GM18951 (cell line): ENCODE measurements around the gene FCRL4.
"Not testable (repeated sequence)": the region's sequence is repeated elsewhere in the genome, so short reads cannot be mapped to it uniquely, and the experiment has no call there.

ENCODE experiments used
- POLR2A ChIP-seq: IDR thresholded peaks from 4 replicates; pipeline ENCODE4 v1.6.1; 2011; ENCODE audit warnings: mild to moderate bottlenecking; ENCODE audit not compliant: insufficient read length, insufficient read depth; ENCODE audit errors: extremely low read depth
- in situ Hi-C: fragments of 300-500 bp; cut with MboI; formaldehyde crosslinking; loops from one replicate; pipeline ENCODE4 v1.12.0; 2022; ENCODE audit warnings: low sequenced_read_pairs, mixed read lengths, inconsistent platforms; ENCODE audit not compliant: unreplicated experiment

Gene FCRL4

DNA sequence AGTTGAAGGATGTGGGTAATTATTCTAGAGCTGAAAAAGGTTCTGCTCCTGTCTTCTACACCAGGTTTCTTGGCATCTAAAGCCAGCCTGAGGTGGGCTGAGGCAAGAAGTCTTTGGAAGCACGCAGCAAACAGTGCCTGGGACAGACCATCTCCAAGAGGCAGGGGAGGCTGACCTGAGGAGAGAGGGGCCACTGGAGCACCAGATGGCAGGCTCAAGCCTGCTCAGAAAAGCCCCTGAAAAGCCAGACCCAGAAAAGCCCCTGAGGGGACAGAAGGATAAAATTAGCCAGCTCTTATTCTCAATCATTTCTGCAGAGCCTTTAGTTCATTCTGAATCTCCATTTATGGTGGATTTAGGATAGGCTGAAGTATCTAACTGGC lies 17.1 kb downstream of the FCRL4 start:
- no peak for TF ChIP-seq POLR2A
- in situ Hi-C loops = no loop called here

DNA sequence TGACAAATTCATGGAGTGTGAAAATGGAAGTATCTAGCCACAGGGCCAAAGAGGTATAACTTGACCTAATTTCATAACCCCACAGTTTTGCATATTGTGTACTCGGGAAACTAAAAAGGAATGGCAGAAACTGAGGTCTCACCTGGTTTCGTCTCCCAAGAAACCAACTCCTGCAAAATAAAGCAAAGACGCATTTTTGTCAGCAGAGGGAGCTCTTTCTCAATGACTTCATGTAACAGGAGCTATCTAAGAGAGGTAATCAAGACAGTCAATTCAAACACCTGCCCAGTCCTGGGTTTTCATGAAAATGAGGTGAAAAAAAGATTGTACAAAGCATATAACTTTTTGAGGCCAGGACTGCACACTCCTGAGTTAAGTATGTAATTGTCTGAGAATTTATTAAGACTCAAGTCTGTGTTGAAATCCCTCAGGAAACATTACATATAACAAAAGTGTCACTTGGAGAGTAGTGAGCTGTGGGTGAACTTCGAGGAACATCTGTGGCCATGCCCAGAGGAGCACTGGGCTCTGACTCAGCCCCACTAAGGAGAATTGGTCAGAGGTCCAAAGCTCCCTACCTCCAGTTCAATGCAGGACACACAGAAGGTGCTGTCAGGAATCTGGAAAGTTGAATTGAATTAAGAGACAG lies 17.6 kb downstream of the FCRL4 start:
- no peak for TF ChIP-seq POLR2A
- in situ Hi-C loops = no loop called here

DNA sequence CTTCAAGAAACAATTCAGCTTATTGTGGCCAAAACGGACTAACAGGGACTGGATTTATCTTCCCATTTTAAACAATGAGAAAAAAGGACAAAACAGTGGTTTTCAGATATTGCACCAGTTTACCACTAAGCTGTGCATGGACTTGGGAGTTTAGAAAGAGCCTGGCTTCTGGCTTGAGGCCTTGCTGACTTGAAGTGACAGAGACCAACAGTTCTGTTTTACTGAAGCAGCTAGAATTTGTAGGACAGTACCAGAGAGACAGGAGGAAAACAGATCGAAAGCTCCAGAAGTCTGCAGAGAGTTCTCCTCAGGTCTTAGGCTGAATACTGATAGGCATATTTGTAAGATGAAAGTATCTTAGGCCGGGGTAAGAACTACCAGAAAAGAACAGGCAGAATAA lies 20.5 kb downstream of the FCRL4 start:
- in situ Hi-C loops = no loop called here
- no peak for TF ChIP-seq POLR2A

DNA sequence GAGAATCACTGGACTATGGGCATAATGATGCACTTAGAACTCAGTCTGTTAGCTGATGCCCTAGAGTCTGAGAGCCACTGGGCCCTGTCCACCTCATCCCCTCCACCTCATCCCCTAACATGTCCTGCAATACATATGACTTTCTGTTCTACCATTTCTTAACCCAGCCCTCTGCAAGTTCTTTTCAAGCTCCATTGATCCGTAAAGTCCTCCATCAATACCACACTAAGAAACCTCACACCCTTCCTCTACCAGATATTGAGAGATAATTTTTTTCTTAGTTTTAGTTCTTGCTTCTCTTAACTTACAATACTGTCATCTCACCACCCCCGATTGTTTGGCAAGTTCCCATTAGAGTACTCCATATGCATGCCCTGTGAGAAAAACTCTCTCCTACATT lies 22.1 kb downstream of the FCRL4 start:
- in situ Hi-C loops = no loop called here
- TF ChIP-seq POLR2A = no peak

DNA sequence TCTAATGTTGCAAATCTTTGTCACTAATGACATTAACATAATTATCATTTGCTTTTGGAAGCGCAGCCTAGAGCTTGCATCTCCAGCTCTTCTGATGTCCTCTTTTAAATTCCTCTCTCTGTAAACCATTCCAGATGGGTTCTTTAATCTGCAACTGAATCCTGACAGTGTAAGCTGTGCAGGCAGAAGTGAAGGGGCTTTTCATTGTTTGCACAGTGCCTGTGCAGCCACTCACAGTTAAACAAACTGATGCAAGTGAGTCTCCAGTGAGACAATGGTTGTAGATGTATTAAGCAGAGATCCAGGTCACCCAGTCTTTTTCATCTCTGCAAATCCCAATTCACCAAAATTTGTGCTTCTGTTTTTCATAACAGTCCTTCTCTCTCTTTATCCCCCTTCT lies 23.0 kb downstream of the FCRL4 start:
- in situ Hi-C loops = no loop called here
- TF ChIP-seq POLR2A = no peak

DNA sequence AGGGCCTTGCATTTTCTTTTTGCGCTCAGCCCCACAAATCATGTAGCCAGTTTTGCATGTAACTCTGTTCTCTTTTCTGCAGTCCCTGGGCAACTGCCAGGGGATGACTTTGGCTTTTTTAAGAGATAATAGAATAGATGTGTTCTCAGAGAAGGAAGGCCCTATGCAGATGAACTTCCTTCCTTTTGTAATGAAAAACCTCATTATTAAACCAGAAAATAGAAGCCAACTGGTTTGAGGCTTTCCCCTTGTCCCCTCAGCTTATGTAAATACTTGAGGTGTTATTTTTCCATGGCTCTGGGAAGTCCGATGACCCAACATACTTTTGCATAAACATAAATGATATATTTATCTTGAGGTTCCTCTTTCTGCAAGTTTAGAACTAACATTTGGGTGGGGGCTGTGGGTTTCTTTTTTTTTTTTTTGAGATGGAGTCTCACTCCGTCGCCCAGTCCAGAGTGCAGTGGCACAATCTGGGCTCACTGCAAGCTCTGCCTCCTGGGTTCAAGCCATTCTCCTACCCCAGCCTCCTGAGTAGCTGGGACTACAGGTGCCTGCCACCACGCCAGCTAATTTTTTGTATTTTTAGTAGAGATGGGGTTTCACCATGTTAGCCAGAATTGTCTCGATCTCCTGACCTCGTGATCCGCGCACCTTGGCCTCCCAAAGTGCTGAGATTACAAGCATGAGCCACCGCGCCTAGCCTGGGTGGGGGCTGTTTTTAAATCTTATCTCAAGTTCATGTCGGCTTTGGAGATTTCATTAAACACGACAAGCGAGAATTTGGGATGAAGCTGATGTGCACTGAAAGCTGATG lies 31.2 kb downstream of the FCRL4 start:
- TF ChIP-seq POLR2A = no peak
- in situ Hi-C loops = no loop called here

DNA sequence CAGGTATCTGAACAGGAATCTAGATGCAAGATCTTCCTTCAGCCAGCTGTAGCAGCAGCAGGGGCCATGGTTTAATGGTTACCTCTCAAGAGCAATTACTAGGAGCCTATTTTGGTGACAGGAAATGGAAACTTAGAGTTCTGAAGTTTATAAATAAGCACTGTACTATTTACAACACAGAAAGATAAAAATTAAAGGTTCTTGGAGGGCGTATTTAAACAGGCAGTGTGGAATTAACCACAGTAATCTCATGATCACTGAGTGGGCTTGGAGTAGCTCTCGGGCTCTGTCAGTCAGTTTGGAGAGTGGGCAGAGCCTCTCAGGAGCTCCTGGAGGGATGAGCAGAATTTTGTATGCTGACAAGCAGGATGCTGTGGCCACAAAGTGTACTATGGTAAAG lies 35.4 kb downstream of the FCRL4 start:
- TF ChIP-seq POLR2A = peak; percentile 33
- in situ Hi-C loops = no loop called here

DNA sequence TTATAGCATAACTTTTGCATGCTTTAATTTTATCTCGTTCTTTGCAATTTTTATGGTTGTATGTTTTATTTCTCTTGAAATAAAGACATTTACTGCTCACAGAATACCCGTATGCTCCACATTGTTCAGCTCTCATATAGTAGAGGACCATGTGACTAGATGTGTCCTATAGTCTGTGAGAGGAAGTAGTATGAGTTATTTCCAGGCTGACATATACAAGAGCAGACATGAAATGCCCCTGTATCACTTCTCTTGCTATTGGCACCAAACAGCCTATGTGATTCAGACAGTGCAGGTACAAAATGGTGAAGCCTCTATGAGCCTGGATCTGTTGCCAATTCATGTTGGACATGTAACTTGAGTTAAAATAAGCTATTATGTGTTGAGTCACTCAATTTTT lies 39.8 kb downstream of the FCRL4 start:
- in situ Hi-C loops = no loop called here
- TF ChIP-seq POLR2A = no peak

DNA sequence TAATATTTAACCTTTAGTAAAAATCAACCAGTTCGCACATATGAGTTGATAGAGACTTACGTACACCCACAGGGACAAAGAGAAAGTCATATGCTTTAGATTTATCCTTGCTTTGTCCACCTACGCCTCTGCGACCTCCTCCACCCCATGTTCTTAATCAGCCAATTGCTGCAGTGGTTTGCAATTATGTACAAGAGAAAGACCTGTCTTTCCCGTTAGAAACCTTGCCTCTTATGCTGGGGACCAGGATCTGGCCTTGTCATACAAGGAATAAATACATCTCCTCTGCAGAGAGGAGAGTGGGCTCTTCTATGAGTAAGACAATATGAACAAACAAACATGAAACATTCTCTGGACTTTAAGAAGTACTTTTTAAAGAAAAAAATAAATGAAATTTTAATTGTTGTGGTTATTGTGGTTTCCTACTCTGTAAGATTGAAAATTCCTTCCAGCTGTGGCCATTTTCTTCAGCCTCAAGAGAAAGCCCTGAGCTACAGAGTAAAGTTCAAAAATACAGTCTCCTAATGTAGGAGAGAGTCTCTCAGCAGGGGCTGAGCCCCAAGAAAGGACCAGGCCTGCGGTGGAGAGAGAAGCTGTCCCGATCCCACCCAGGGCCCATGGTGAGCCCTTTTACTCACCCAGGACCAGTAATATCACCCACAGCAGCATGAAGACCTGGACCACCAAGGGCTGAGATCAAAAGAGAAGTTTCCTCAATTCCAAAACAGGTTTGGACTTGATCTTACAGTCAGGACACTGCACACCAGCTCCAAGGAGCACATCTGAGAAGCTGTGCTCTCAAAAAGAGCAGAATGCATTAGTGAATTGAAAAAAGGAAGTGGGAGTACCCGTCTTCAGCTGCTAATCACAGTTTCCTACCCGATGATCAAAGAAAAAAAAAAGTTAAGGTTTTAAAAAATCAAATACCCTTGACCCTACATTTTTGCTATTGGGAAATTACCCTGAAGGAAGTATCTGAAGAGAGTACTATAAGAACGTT lies 45.9 kb downstream of the FCRL4 start, which contains the start of gene FCRL5:
Gene FCRL5 (minus strand): TSS at position 822 of the 1,000 bp plus-strand sequence. CDS start 153 bp downstream, at position 669.
- in situ Hi-C loops = no loop called here
- TF ChIP-seq POLR2A = peak; percentile 38

DNA sequence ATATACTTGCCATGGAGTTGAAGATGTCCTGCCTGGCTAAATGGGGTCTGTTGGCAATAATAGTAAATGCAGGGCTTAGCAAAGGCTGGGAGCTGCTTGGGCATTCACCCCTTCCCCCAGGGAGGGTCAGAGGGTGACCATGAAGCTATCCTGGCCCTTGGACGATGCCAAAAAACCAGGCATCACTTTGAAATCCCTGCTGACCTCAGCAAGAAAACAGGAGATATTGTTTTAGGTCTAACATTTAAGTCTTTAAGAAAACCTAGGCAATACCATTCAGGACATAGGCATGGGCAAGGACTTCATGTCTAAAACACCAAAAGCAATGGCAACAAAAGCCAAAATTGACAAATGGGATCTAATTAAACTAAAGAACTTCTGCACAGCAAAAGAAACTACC lies 49.8 kb downstream of the FCRL4 start:
- in situ Hi-C loops = not testable (repeated sequence)

DNA sequence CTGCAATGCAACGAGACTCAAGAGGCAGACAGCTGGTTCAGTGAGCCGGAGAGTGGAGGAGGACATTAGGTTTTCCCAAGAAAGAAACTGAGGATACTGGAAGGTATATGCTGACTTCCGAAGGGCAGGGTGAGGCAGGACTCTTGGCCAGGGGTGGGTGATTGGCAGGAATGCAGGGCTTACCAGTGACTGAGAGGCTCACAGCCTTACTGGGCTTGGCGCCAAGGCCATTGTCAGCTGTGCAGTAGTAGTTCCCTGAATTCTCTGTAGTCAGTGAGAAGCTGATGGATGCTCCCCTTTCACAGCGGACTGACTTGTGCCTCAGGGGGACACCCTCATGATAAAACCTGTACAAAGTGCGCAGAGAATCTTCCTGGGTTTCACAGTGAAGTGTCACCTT lies 55.2 kb downstream of the FCRL4 start:
- in situ Hi-C loops = no loop called here
- TF ChIP-seq POLR2A = no peak

DNA sequence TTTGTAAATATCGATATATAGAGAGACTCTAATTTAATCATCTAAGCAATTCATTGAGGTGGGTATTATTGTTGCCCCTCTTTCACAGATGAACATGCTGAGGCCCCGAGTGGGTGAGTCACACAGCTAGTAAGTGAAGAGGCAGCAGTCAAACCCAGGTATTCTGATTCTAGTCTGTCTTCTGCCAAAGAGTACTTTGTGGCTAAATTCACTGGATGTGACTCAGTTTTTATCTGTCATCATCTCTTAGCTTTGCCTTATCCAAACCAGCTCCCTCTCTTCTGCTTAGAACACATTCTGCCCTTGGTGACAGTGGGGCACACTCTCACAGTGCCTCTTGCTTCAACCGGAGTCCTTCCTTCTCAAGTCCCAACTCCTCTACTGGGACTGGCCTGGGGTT lies 57.0 kb downstream of the FCRL4 start:
- in situ Hi-C loops = no loop called here
- no peak for TF ChIP-seq POLR2A

DNA sequence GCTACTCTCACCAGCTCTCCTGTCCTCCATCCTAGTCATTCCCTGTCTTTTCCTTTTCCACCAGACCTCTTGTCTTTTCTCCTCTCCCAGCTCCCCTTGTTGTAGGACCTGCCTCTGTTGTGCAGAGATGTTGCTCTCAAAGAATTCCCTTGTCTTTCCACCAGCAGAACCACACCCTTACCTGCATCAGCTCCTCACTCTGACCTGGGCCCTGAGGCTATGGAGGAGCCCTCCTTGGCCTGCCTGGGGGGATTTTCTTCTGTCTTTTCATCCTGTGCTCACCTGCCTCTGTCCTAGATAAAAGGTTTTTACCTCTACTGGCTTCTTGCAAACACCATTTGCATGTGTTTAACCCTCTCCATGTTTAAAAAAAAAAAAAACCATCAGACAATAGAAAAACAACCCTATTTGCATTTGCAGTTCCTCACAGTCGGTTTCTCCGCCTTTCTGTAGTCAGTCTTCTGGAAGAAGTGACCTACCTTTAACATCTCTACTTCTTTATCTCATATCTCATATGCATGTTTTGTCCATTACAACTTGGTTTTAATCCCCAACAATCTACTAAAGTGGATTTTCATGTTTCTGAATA lies 57.6 kb downstream of the FCRL4 start:
- TF ChIP-seq POLR2A = no peak
- in situ Hi-C loops = no loop called here
